ENCODE data around the gene LRRC9. TPM values are rescaled to one million over a fixed set of nuclear protein-coding genes. Genes with fewer than 3 reads are reported as not detected.
A peak's percentile ranks its signal among the peaks of the same experiment; 100 is the strongest.

Gene LRRC9
- total and polyA plus RNA-seq, 2 donors (not counting 1 experiment from before 2014, with no cell fraction given) = not detected

- ChIA-PET POLR2A (no interaction called here), CTCF (no interaction called here)
- Mint-ChIP-seq H3K27me3 (peaks cover 68% of the 10 kb centered on the region), H3K27ac (no peak overlapping the region), H3K4me3 (peak overlapping the region; percentile 56), H3K4me1 (peaks cover 10% of the 10 kb centered on the region), H3K9me3 (ENCODE audit: insufficient read depth) (no peaks in the 10 kb centered on the region)
- no peaks in the 10 kb centered on the region for H3K79me2 ChIP-seq (ENCODE audit: control insufficient read depth, insufficient read depth, low read length)
- H2AFZ ChIP-seq (ENCODE audit: insufficient read depth, low read depth, low read length, poor library complexity, severe bottlenecking) = no peak overlapping the region
- H3K9me3 ChIP-seq (ENCODE audit: control extremely low read depth in 1 of 3, control insufficient read depth in 2 of 3, insufficient read depth in 1 of 3, low read length in 2 of 3) = peaks cover 0 to 9% (median 0%) of the 10 kb centered on the region in 3 donors
- TF ChIP-seq EZH2 (IDR thresholded peaks at IDR 0.05; ENCODE audit: borderline replicate concordance, insufficient read depth, low read depth, low read length, poor library complexity, severe bottlenecking) (no peak), CTCF (IDR thresholded peaks at IDR 0.05) (no peak)
- no peak for ATAC-seq (ENCODE audit: low read depth)
- peak overlapping the region; percentile 79 for H3K4me2 ChIP-seq (replicated peaks; ENCODE audit: low read depth, low read length, poor library complexity, severe bottlenecking)
- H3K4me1 ChIP-seq (ENCODE audit: control insufficient read depth in 2 of 2, insufficient read depth in 2 of 2, low read length in 2 of 2) = peaks cover 10 to 11% of the 10 kb centered on the region in 2 donors
- no peaks in the 10 kb centered on the region for H3K36me3 ChIP-seq (replicated peaks in 1 of 2; ENCODE audit: control extremely low read depth in 1 of 2, control insufficient read depth in 1 of 2, extremely low read depth in 1 of 2, insufficient read depth in 2 of 2, low read length in 1 of 2)
- no peak overlapping the region for H3K9ac ChIP-seq (ENCODE audit: low read length)
- intact Hi-C loops (cut with micrococcal nuclease) = no loop called here
- no peak overlapping the region for H3K27ac ChIP-seq (ENCODE audit: low read length in 2 of 2)
- H3K4me3 ChIP-seq (ENCODE audit: control extremely low read depth in 1 of 5, extremely low read depth in 1 of 5, insufficient read depth in 1 of 5, low read depth in 2 of 5, low read length in 4 of 5) = no peak overlapping the region
- H4K20me1 ChIP-seq (ENCODE audit: control insufficient read depth, insufficient read depth, low read length, poor library complexity, severe bottlenecking) = no peaks in the 10 kb centered on the region
- no CpG with 5 or more reads among the region's 1 CpG for WGBS (ENCODE audit: insufficient coverage)
- peaks cover 0 to 28% (median 22%) of the 10 kb centered on the region in 4 experiments for H3K27me3 ChIP-seq (replicated peaks in 1 of 4; ENCODE audit: control extremely low read depth in 1 of 4, control insufficient read depth in 3 of 4, insufficient read depth in 4 of 4, low read length in 3 of 4)
- no peak for DNase-seq
Measured at GRCh38 chr14:59920378-59920683, 387 bp downstream of the LRRC9 start.

- H3K36me3 ChIP-seq (replicated peaks in 1 of 2; ENCODE audit: control extremely low read depth in 1 of 2, control insufficient read depth in 1 of 2, extremely low read depth in 1 of 2, insufficient read depth in 2 of 2, low read length in 1 of 2) = no peaks in the 10 kb centered on the region
- H3K9ac ChIP-seq (ENCODE audit: low read length) = no peak overlapping the region
- Mint-ChIP-seq H3K4me1 (no peaks in the 10 kb centered on the region), H3K9me3 (ENCODE audit: insufficient read depth) (peaks cover 3% of the 10 kb centered on the region), H3K27me3 (peaks cover 30% of the 10 kb centered on the region), H3K4me3 (no peak overlapping the region), H3K27ac (no peak overlapping the region)
- H3K9me3 ChIP-seq (ENCODE audit: control extremely low read depth in 1 of 3, control insufficient read depth in 2 of 3, insufficient read depth in 1 of 3, low read length in 2 of 3) = no peaks in the 10 kb centered on the region
- H3K27me3 ChIP-seq (replicated peaks in 1 of 4; ENCODE audit: control extremely low read depth in 1 of 4, control insufficient read depth in 3 of 4, insufficient read depth in 4 of 4, low read length in 3 of 4) = peaks cover 0 to 3% (median 2%) of the 10 kb centered on the region in 4 experiments
- ChIA-PET CTCF (no interaction called here), POLR2A (no interaction called here)
- no peaks in the 10 kb centered on the region for H3K4me1 ChIP-seq (ENCODE audit: control insufficient read depth in 2 of 2, insufficient read depth in 2 of 2, low read length in 2 of 2)
- H3K79me2 ChIP-seq (ENCODE audit: control insufficient read depth, insufficient read depth, low read length) = no peaks in the 10 kb centered on the region
- no peaks in the 10 kb centered on the region for H4K20me1 ChIP-seq (ENCODE audit: control insufficient read depth, insufficient read depth, low read length, poor library complexity, severe bottlenecking)
- no peak overlapping the region for H2AFZ ChIP-seq (ENCODE audit: insufficient read depth, low read depth, low read length, poor library complexity, severe bottlenecking)
- WGBS (ENCODE audit: insufficient coverage) = no CpG with 5 or more reads among the region's 2 CpGs
- no peak overlapping the region for H3K4me3 ChIP-seq (ENCODE audit: control extremely low read depth in 1 of 5, extremely low read depth in 1 of 5, insufficient read depth in 1 of 5, low read depth in 2 of 5, low read length in 4 of 5)
- no peak overlapping the region for H3K4me2 ChIP-seq (replicated peaks; ENCODE audit: low read depth, low read length, poor library complexity, severe bottlenecking)
- DNase-seq (no peak), ATAC-seq (ENCODE audit: low read depth) (no peak)
- intact Hi-C loops (cut with micrococcal nuclease) = no loop called here
- TF ChIP-seq CTCF (IDR thresholded peaks at IDR 0.05) (no peak), EZH2 (IDR thresholded peaks at IDR 0.05; ENCODE audit: borderline replicate concordance, insufficient read depth, low read depth, low read length, poor library complexity, severe bottlenecking) (no peak)
- H3K27ac ChIP-seq (ENCODE audit: low read length in 2 of 2) = no peak overlapping the region
Measured at GRCh38 chr14:59925797-59926196, 5.9 kb downstream of the LRRC9 start.

Measured in B cell (primary cell).